Hepatocyte (in vitro differentiated cells): Measurements from ENCODE around the gene ARID3A.

Experiments
- EZH2phosphoT487 ChIP-seq: fragments of 200-600 bp; sonication (generic); IDR thresholded peaks from one replicate; pipeline ENCODE4 v1.6.1; 2018; ENCODE audit warnings: antibody characterized with exemption, mild to moderate bottlenecking, low read depth, moderate library complexity; ENCODE audit not compliant: unreplicated experiment, severe bottlenecking
- TF ChIP-seq, protein P1 (sequence below): fragments of 200-600 bp; sonication (generic); IDR thresholded peaks from 2 replicates; pipeline ENCODE4 v1.5.1; 2016; ENCODE audit warnings: antibody characterized with exemption, mild to moderate bottlenecking; ENCODE audit not compliant: poor library complexity

GRCh38 chr19:884420-885211, 41.2 kb upstream of the ARID3A start:
- TF ChIP-seq, protein P1, sequence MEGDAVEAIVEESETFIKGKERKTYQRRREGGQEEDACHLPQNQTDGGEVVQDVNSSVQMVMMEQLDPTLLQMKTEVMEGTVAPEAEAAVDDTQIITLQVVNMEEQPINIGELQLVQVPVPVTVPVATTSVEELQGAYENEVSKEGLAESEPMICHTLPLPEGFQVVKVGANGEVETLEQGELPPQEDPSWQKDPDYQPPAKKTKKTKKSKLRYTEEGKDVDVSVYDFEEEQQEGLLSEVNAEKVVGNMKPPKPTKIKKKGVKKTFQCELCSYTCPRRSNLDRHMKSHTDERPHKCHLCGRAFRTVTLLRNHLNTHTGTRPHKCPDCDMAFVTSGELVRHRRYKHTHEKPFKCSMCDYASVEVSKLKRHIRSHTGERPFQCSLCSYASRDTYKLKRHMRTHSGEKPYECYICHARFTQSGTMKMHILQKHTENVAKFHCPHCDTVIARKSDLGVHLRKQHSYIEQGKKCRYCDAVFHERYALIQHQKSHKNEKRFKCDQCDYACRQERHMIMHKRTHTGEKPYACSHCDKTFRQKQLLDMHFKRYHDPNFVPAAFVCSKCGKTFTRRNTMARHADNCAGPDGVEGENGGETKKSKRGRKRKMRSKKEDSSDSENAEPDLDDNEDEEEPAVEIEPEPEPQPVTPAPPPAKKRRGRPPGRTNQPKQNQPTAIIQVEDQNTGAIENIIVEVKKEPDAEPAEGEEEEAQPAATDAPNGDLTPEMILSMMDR = no peak
- no peak for TF ChIP-seq EZH2phosphoT487
